ENCODE measurements around the gene NEB. TPM values are rescaled to one million over a fixed set of nuclear protein-coding genes. Genes with fewer than 3 reads are reported as not detected.

Gene NEB
- total and polyA plus RNA-seq, 2 of the 4 experiments (the other 2 are of a cell fraction): under 0.01 TPM; not detected in 1

DNA sequence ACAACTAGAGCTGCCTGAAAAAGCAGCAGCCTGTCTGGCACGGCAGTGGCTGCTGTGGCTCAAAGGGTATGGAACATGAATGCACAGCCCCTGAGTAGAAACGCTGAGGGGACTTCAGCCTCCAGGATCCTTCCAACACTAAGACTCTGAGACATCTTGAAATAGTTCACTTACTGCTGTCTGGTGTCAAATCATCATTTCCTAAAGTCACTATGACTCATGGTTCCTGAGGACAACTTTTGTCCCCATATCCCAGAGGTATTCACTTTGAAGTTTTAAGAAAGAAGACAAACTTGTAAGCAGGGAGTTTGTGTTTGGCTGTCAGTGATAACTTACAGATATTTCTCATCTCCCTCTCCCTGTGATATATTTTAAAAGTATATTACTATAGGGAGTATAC, 33.3 kb upstream of the NEB start:
- H3K9me1 ChIP-seq (ENCODE audit: insufficient read depth, low read length): peaks cover 7% of the 10 kb centered on the region
- H3K4me2 ChIP-seq (ENCODE audit: low read depth, low read length): no peak overlapping the region
- no peaks in the 10 kb centered on the region for H3K27me3 ChIP-seq (ENCODE audit: control insufficient read depth, insufficient read depth, low read length)
- no peaks in the 10 kb centered on the region for H4K20me1 ChIP-seq (ENCODE audit: insufficient read depth, low read length)
- DNase-seq (peak; percentile 15), ATAC-seq (ENCODE audit: low read depth) (no peak)
- H3K14ac ChIP-seq (replicated peaks; ENCODE audit: low read depth, low read length): no peak overlapping the region
- no peak for TF ChIP-seq CEBPB (IDR thresholded peaks at IDR 0.05; ENCODE audit: low read depth, low read length)
- CTCF ChIA-PET: no interaction called here
- no peak overlapping the region for H3K4ac ChIP-seq (ENCODE audit: low read depth, low read length)
- H2AK5ac ChIP-seq (ENCODE audit: low read depth, low read length): no peak overlapping the region
- 0% methylated on average over 1 of the region's 2 CpGs; no CpG with 5 or more reads in 1 of the 2 experiments for WGBS, 2 experiments (ENCODE audit: extremely low coverage in 2 of 2, insufficient read length in 1 of 2)
- no peak overlapping the region for H2AFZ ChIP-seq (replicated peaks; ENCODE audit: low read length, poor library complexity)
- no peaks in the 10 kb centered on the region for H3K79me1 ChIP-seq (ENCODE audit: low read depth in 1 of 2, low read length in 2 of 2)
- no peak overlapping the region for H2BK5ac ChIP-seq (ENCODE audit: low read depth, low read length, poor library complexity, severe bottlenecking)
- no peak overlapping the region for H2BK120ac ChIP-seq (ENCODE audit: low read depth, low read length)
- POLR2A ChIA-PET (ENCODE audit: unreplicated experiment): no interaction called here
- H3K4me3 ChIP-seq (ENCODE audit: insufficient read depth, low read depth, low read length): no peak overlapping the region
- dilution Hi-C loops (cut with HindIII; ENCODE audit: low sequenced_read_pairs, unreplicated experiment) (no loop called here), in situ Hi-C loops (cut with MboI; ENCODE audit: low sequenced_read_pairs) (no loop called here), intact Hi-C loops (cut with micrococcal nuclease) (loop anchor here (5.0 kb wide), 1 partner anchor 1525 kb away; no protein-coding TSS in a partner anchor)
- no peak overlapping the region for H4K8ac ChIP-seq (ENCODE audit: low read depth in 2 of 2, low read length in 2 of 2)
- no peak overlapping the region for H4K91ac ChIP-seq (ENCODE audit: insufficient read depth, low read depth, low read length)
- H3K9ac ChIP-seq (ENCODE audit: low read depth, low read length): no peak overlapping the region
- H3K9me3 ChIP-seq (ENCODE audit: control insufficient read depth, insufficient read depth, low read length): no peaks in the 10 kb centered on the region
- H3K4me1 ChIP-seq (ENCODE audit: control insufficient read depth, insufficient read depth, low read length): peaks cover 4% of the 10 kb centered on the region
- H2BK15ac ChIP-seq (ENCODE audit: low read depth, low read length): no peak overlapping the region
- H3K27ac ChIP-seq (ENCODE audit: insufficient read depth, low read length): no peak overlapping the region
- H3K18ac ChIP-seq (ENCODE audit: low read depth, low read length): no peak overlapping the region
- no peak overlapping the region for H2AK9ac ChIP-seq (replicated peaks; ENCODE audit: low read depth, low read length, poor library complexity)
- no peak overlapping the region for H3K23ac ChIP-seq (ENCODE audit: low read depth, low read length)
- H2BK20ac ChIP-seq (ENCODE audit: low read depth, low read length): no peak overlapping the region
- no TSS peak for BruUV-seq (replicated peaks)
- no peak overlapping the region for H3K56ac ChIP-seq (ENCODE audit: extremely low read depth, insufficient read depth, low read length)
- no peaks in the 10 kb centered on the region for H3K36me3 ChIP-seq (ENCODE audit: control insufficient read depth, insufficient read depth, low read length)
- no peak overlapping the region for H4K5ac ChIP-seq (ENCODE audit: low read depth, low read length)

Measured in IMR-90 (cell line).